CD4-positive, alpha-beta T cell (primary cell): ENCODE data around the gene CCNB2. TPM values are rescaled to one million over a fixed set of nuclear protein-coding genes. Genes with fewer than 3 reads are reported as not detected.

Source experiments
- ATAC-seq: fragments of 200-7000 bp; cut with Tn5 transposase; one replicate; pipeline ENCODE4 v1.10.0; 2022; ENCODE audit warnings: mild to moderate bottlenecking; ENCODE audit not compliant: poor library complexity
- CTCF ChIA-PET: fragments of 350-600 bp; sonication (Branson Sonifier 250); formaldehyde crosslinking; loops from one replicate; lab custom pipeline; 2021; ENCODE audit warnings: antibody characterized with exemption, inconsistent platforms; lab: Charles Lee
- POLR2A ChIA-PET: fragments of 350-600 bp; sonication (Branson Sonifier 250); formaldehyde crosslinking; loops from one replicate; lab custom pipeline; 2021; ENCODE audit warnings: antibody characterized with exemption, inconsistent platforms; lab: Charles Lee
- DNase-seq, 14 experiments: peaks; one replicate each; pipeline ENCODE4 v3.0.0-alpha.2; 2013 to 2020; ENCODE audit warnings: mixed read lengths in 2 of 14
- H3K27ac ChIP-seq, 2 donors: one replicate each; pipeline versions ENCODE4 v1.5.1 to v1.7.0; 2013; ENCODE audit warnings: low read length in 2 of 2, low read depth in 1 of 2, mild to moderate bottlenecking in 1 of 2
- H3K27me3 ChIP-seq, 2 experiments: 1 replicate in 1 of 2; 2 replicates in 1 of 2; pipeline versions ENCODE4 v1.6.1 to v1.7.0; 2013; ENCODE audit warnings: low read length in 2 of 2, control low read depth in 1 of 2, mild to moderate bottlenecking in 1 of 2, moderate library complexity in 1 of 2; ENCODE audit not compliant: insufficient read depth in 2 of 2, control insufficient read depth in 1 of 2
- H3K36me3 ChIP-seq: one replicate; pipeline ENCODE4 v1.6.1; 2013; ENCODE audit warnings: low read length, control low read depth; ENCODE audit not compliant: insufficient read depth
- H3K4me1 ChIP-seq: one replicate; pipeline ENCODE4 v1.6.1; 2013; ENCODE audit warnings: low read length, control low read depth; ENCODE audit not compliant: insufficient read depth
- H3K4me3 ChIP-seq: one replicate; pipeline ENCODE4 v1.5.1; 2013; ENCODE audit warnings: mild to moderate bottlenecking, low read length, moderate library complexity
- H3K9me3 ChIP-seq, 2 experiments: 1 replicate in 1 of 2; 2 replicates in 1 of 2; pipeline versions ENCODE4 v1.6.1 to v1.7.0; 2013; ENCODE audit warnings: low read length in 2 of 2, mild to moderate bottlenecking in 2 of 2, control low read depth in 1 of 2, moderate library complexity in 1 of 2; ENCODE audit not compliant: control insufficient read depth in 1 of 2, insufficient read depth in 1 of 2
- H3K27ac Mint-ChIP-seq: one replicate; pipeline ENCODE4 v1.8.0; 2020; ENCODE audit warnings: mixed read lengths
- H3K27me3 Mint-ChIP-seq: one replicate; pipeline ENCODE4 v1.8.0; 2021; ENCODE audit warnings: mixed read lengths
- H3K36me3 Mint-ChIP-seq: one replicate; pipeline ENCODE4 v1.8.0; 2021; ENCODE audit warnings: low read depth, mixed read lengths
- H3K4me1 Mint-ChIP-seq: one replicate; pipeline ENCODE4 v1.8.0; 2021; ENCODE audit warnings: low read depth, mixed read lengths
- H3K4me3 Mint-ChIP-seq: one replicate; pipeline ENCODE4 v1.8.0; 2020; ENCODE audit warnings: mild to moderate bottlenecking, mixed read lengths
- H3K9me3 Mint-ChIP-seq: one replicate; pipeline ENCODE4 v1.8.0; 2020; ENCODE audit warnings: mixed read lengths
- intact Hi-C, 2 experiments: fragments of 100-400 bp; cut with DNase I in 1 of 2; cut with micrococcal nuclease in 1 of 2; formaldehyde crosslinking; loops; one replicate each; pipeline versions ENCODE4 v1.15.1 to v1.9.0; 2023 to 2025; cut with DNase I, micrococcal nuclease
- microRNA-seq: library from miRNA; unstranded; fragments of <30 nt; microRNA quantifications from one replicate; pipeline ENCODE4 v1.2.0, GENCODE V29; 2021; ENCODE audit warnings: borderline microRNAs expressed, borderline replicate concordance
- total RNA-seq, 174 experiments: library from RNA in 2 of 174; stranded (reverse) in 2 of 174; gene quantifications; one replicate each; pipeline ENCODE4 v1.2.3 and lab custom pipeline; 2021 to 2026
- TF ChIP-seq, protein P1 (sequence below): fragments of 200-600 bp; IDR thresholded peaks from one replicate; pipeline ENCODE4 v1.8.0; 2022; ENCODE audit warnings: antibody characterized with exemption, mild to moderate bottlenecking

CCNB2 gene
- total RNA-seq, 2 experiments from 2014 or later = 0.85 TPM; not detected in 1

DNA sequence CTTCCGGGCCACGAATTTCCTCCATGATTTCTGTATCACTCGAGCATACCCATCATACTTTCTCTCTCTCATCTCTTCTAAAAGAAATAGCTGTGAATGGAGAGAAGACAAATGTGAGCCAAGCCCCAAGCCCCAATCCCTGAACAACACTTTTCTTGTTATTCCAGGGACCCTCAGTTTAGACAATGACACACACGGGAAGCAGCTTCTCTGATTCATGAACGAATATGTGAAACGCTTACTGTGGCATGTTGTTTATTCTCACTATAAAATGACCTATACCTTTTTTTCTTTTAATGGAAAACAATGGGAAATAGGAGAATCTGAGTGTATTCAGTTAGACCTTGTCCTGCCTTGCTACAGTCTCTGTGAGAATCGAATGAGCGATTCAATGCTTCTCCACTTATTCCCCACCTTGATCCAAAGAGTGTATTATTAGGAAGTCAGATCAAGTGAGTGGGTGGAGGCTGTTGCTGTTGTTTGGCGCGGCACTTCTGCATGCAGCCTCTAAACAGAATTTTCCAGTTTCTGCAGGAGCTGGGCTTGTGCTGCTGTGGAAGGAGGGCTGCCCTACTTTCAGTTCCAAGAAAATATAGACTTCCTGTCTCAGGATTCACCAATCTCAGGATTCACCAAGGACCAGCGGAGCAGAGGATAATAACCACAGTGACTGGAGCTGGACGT lies 69.3 kb downstream of the CCNB2 start:
- no peaks in the 10 kb centered on the region for H3K36me3 Mint-ChIP-seq
- Histone ChIP-seq H3K27ac (no peak overlapping the region), H3K36me3 (no peaks in the 10 kb centered on the region), H3K4me1 (no peaks in the 10 kb centered on the region), H3K9me3 (no peaks in the 10 kb centered on the region), H3K27me3 (no peaks in the 10 kb centered on the region), H3K4me3 (no peak overlapping the region)
- no peaks in the 10 kb centered on the region for H3K4me1 Mint-ChIP-seq
- ATAC-seq (no peak), DNase-seq (no peak)
- H3K27me3 Mint-ChIP-seq = peaks cover 28% of the 10 kb centered on the region
- H3K9me3 Mint-ChIP-seq = no peaks in the 10 kb centered on the region
- POLR2A ChIA-PET = no interaction called here
- TF ChIP-seq, protein P1, sequence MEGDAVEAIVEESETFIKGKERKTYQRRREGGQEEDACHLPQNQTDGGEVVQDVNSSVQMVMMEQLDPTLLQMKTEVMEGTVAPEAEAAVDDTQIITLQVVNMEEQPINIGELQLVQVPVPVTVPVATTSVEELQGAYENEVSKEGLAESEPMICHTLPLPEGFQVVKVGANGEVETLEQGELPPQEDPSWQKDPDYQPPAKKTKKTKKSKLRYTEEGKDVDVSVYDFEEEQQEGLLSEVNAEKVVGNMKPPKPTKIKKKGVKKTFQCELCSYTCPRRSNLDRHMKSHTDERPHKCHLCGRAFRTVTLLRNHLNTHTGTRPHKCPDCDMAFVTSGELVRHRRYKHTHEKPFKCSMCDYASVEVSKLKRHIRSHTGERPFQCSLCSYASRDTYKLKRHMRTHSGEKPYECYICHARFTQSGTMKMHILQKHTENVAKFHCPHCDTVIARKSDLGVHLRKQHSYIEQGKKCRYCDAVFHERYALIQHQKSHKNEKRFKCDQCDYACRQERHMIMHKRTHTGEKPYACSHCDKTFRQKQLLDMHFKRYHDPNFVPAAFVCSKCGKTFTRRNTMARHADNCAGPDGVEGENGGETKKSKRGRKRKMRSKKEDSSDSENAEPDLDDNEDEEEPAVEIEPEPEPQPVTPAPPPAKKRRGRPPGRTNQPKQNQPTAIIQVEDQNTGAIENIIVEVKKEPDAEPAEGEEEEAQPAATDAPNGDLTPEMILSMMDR = no peak
- no peak overlapping the region for H3K4me3 Mint-ChIP-seq
- intact Hi-C loops = loop anchor here (2.0 to 10.0 kb wide), 2 partner anchors 321 to 355 kb away; no protein-coding TSS in a partner anchor
- CTCF ChIA-PET = no interaction called here
- no peak overlapping the region for H3K27ac Mint-ChIP-seq

Small RNA genes lying within 50 kb of the gene (microRNA-seq; reads per million reads assigned to microRNA genes)
- gene MIR2116 = not detected

Other genes with a start within 250 kb of the CCNB2 start
- 100 to 1,000 TPM; 183 to 189 TPM for gene SLTM, start 171.5 kb upstream of the CCNB2 start, total RNA-seq
- 10 to 100 TPM; 35.4 to 37.1 TPM for gene RNF111, start 117.5 kb upstream of the CCNB2 start, total RNA-seq
- not detected for gene LDHAL6B, start 101.7 kb downstream of the CCNB2 start, total RNA-seq